Stimulated activated CD8-positive, alpha-beta memory T cell treated with anti-CD3 and anti-CD28 coated beads, Interleukin-2, amount 100 ng/mL, for 1 hour (primary cell): ENCODE measurements around the gene DNAI1.
A peak's percentile ranks its signal among the peaks of the same experiment; 100 is the strongest.

Experiments used
- DNase-seq, 2 donors: peaks; one replicate each; pipeline ENCODE4 v3.0.0-alpha.2; 2020; ENCODE audit warnings: low read depth in 2 of 2

Gene DNAI1

GRCh38 chr9:34490760-34491159 lies 32.2 kb downstream of the DNAI1 start:
- DNase-seq = no peak

- DNase-seq = no peak
These were observed 33.0 kb downstream of the DNAI1 start for GRCh38 chr9:34491596-34491995.

GRCh38 chr9:34492051-34492450 lies 33.4 kb downstream of the DNAI1 start:
- DNase-seq = no peak

GRCh38 chr9:34493972-34494535 lies 35.4 kb downstream of the DNAI1 start:
- no peak for DNase-seq

GRCh38 chr9:34496149-34496712 lies 37.6 kb downstream of the DNAI1 start:
- no peak for DNase-seq

GRCh38 chr9:34498553-34498952 lies 39.9 kb downstream of the DNAI1 start:
- no peak for DNase-seq

- no peak for DNase-seq
These were observed 40.5 kb downstream of the DNAI1 start for GRCh38 chr9:34499076-34499475.

GRCh38 chr9:34500623-34501267 lies 42.1 kb downstream of the DNAI1 start:
- DNase-seq = peak; percentile 50 to 58

GRCh38 chr9:34501372-34501771 lies 42.8 kb downstream of the DNAI1 start:
- no peak for DNase-seq

- no peak for DNase-seq
These were observed 43.4 kb downstream of the DNAI1 start for GRCh38 chr9:34501889-34502425.

GRCh38 chr9:34502471-34502870 lies 43.9 kb downstream of the DNAI1 start:
- DNase-seq = no peak

- DNase-seq = no peak
These were observed 44.3 kb downstream of the DNAI1 start for GRCh38 chr9:34502891-34503290.

GRCh38 chr9:34503406-34503805 lies 44.8 kb downstream of the DNAI1 start:
- no peak for DNase-seq

GRCh38 chr9:34505370-34506120 lies 46.9 kb downstream of the DNAI1 start:
- no peak for DNase-seq

- DNase-seq = no peak
These were observed 48.0 kb downstream of the DNAI1 start for GRCh38 chr9:34506623-34507022.

GRCh38 chr9:34507556-34507955 lies 49.0 kb downstream of the DNAI1 start:
- DNase-seq = no peak

GRCh38 chr9:34507966-34508365 lies 49.4 kb downstream of the DNAI1 start:
- no peak for DNase-seq

- DNase-seq = no peak
These were observed 49.9 kb downstream of the DNAI1 start for GRCh38 chr9:34508463-34508862.

GRCh38 chr9:34508951-34509350 lies 50.3 kb downstream of the DNAI1 start:
- no peak for DNase-seq

- no peak for DNase-seq
These were observed 52.2 kb downstream of the DNAI1 start for GRCh38 chr9:34510497-34511468.
